Body of pancreas (tissue), 4 donors: ENCODE measurements around the gene FOXC1.

Source experiments
- POLR2A ChIP-seq, 3 donors: fragments of 450-650 bp; IDR thresholded peaks; one replicate each; pipeline ENCODE4 v1.6.1; 2016; ENCODE audit warnings: antibody characterized with exemption in 3 of 3, mild to moderate bottlenecking in 2 of 3
- TF ChIP-seq, protein P1 (sequence below), 7 experiments: fragments of 450-650 bp in 4 of 7; fragments of 200-600 bp in 3 of 7; sonication (generic) in 3 of 7; IDR thresholded peaks; one replicate each; pipeline ENCODE4 v1.5.1; 2016 to 2019; ENCODE audit warnings: antibody characterized with exemption in 7 of 7

DNA sequence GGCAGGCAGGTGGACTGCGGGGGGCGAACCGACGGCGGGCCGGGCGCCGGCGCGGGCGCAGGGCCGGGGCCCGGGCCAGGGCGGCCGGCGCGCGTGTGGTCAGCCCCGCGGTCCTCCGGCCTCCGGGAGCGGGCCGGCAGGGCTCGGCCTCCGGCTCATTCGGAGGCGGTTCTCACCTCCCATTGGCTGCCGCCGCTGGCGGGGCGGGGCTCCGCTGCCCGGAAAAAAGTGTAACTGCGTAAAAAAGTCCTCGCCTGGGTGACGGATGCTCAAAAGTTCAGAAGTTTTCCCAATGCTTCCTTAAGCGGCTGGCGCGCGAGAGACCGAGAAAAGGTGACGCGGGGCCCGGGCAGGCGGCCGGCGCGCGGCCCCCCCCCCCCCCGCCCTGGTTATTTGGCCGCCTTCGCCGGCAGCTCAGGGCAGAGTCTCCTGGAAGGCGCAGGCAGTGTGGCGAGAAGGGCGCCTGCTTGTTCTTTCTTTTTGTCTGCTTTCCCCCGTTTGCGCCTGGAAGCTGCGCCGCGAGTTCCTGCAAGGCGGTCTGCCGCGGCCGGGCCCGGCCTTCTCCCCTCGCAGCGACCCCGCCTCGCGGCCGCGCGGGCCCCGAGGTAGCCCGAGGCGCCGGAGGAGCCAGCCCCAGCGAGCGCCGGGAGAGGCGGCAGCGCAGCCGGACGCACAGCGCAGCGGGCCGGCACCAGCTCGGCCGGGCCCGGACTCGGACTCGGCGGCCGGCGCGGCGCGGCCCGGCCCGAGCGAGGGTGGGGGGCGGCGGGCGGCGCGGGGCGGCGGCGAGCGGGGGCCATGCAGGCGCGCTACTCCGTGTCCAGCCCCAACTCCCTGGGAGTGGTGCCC, at the start of gene FOXC1:
- peak; percentile 54 to 80 (median 75) for TF ChIP-seq POLR2A (IDR thresholded peaks at IDR 0.05)
- TF ChIP-seq, protein P1, sequence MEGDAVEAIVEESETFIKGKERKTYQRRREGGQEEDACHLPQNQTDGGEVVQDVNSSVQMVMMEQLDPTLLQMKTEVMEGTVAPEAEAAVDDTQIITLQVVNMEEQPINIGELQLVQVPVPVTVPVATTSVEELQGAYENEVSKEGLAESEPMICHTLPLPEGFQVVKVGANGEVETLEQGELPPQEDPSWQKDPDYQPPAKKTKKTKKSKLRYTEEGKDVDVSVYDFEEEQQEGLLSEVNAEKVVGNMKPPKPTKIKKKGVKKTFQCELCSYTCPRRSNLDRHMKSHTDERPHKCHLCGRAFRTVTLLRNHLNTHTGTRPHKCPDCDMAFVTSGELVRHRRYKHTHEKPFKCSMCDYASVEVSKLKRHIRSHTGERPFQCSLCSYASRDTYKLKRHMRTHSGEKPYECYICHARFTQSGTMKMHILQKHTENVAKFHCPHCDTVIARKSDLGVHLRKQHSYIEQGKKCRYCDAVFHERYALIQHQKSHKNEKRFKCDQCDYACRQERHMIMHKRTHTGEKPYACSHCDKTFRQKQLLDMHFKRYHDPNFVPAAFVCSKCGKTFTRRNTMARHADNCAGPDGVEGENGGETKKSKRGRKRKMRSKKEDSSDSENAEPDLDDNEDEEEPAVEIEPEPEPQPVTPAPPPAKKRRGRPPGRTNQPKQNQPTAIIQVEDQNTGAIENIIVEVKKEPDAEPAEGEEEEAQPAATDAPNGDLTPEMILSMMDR (IDR thresholded peaks at IDR 0.05), result no peak
